Neural progenitor cell (in vitro differentiated cells): Measurements from ENCODE around the gene PRRT2.

Experiments used
- CTCF ChIP-seq: fragments of 200-600 bp; sonication (generic); IDR thresholded peaks from 2 replicates; pipeline ENCODE4 v1.5.1; 2017; ENCODE audit warnings: antibody characterized with exemption, mild to moderate bottlenecking
- EZH2 ChIP-seq: fragments of 200-600 bp; sonication (generic); IDR thresholded peaks from 2 replicates; pipeline ENCODE4 v1.6.1; 2017; ENCODE audit warnings: antibody characterized with exemption, mild to moderate bottlenecking, moderate library complexity

- TF ChIP-seq CTCF: no peak
- no peak for TF ChIP-seq EZH2
These were observed 660 bp upstream of the PRRT2 start for GRCh38 chr16:29811170-29811895.
